ENCODE results near the gene SEPTIN7. TPM values are rescaled to one million over a fixed set of nuclear protein-coding genes. Genes with fewer than 3 reads are reported as not detected.
"Not testable (repeated sequence)": the region's sequence is repeated elsewhere in the genome, so short reads cannot be mapped to it uniquely, and the experiment has no call there.

SEPTIN7 gene
- total RNA-seq (2014; rRNA removed; shearing (Covaris generic)) = 660 and 790 TPM in 2 replicates

- peak; percentile 99 for DNase-seq (ENCODE audit: low spot score)
These were observed at the start of gene SEPTIN7 for GRCh38 chr7:35800718-35801391. TSS of gene SEPTIN7 (plus strand) at chr7:35801057. CDS start at chr7:35801210, 153 bp downstream.

DNA sequence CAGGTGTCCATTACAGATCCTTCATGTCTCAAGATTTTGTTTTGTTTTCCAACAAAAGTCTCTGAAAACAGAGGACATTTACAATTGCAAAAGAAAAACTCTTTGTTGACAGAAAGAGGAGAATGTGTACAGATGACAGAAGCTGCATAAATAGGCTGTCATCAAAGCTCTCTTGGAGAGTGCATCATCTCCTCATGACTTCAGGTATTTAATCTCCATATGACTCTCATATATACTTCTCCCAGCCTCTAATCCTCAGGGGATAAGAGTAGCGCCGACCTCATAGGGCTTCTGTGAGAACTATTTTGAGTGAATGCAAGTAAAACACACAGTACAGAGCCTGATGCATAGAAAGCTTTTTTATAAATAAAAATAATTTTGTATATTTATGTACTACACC is 48.1 kb upstream of the SEPTIN7 start:
- no peak for DNase-seq (ENCODE audit: low spot score)

GRCh38 chr7:35753761-35754603 is 46.9 kb upstream of the SEPTIN7 start:
- DNase-seq (ENCODE audit: low spot score) = no peak

DNA sequence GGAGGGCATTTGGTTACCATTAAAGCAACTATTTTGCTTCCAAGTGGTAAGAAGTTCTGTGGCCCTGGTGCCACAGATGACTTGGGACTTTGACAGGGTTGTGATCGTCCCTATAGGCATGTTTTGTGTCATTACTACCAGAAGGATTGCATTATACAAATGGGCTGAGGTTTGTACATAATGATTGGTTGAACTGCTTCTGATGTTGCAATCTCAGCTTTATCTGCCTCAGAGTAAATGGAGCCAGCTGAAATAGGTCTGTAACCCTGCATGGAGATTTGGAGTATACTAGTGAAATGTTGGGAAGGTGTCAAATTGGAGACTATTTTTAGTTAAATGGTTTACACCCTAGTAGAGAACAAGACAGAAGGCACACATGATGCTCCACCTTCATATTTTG is 46.1 kb upstream of the SEPTIN7 start:
- DNase-seq (ENCODE audit: low spot score) = no peak

DNA sequence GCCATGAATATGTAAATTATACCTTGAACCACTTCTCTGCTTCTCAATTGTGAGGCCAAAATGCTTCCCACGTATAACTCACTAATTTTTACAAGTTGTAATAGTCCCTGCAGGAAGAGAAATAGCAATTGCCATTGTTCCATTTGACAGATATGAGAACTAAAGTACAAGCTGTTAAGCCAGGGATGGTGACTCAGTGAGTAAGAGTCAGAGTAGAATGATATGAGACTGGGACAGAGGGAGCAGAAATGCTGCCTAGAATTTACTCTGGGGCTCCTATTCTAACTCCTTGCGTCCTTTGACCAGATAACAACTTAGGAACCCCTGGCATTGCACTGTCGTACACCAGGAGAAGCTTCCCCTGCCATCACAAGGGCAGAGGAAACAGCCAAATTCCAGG is 45.1 kb upstream of the SEPTIN7 start:
- no peak for DNase-seq (ENCODE audit: low spot score)

GRCh38 chr7:35756453-35756852 is 44.4 kb upstream of the SEPTIN7 start:
- DNase-seq (ENCODE audit: low spot score) = not testable (repeated sequence)

GRCh38 chr7:35757574-35757973 is 43.3 kb upstream of the SEPTIN7 start:
- no peak for DNase-seq (ENCODE audit: low spot score)

DNA sequence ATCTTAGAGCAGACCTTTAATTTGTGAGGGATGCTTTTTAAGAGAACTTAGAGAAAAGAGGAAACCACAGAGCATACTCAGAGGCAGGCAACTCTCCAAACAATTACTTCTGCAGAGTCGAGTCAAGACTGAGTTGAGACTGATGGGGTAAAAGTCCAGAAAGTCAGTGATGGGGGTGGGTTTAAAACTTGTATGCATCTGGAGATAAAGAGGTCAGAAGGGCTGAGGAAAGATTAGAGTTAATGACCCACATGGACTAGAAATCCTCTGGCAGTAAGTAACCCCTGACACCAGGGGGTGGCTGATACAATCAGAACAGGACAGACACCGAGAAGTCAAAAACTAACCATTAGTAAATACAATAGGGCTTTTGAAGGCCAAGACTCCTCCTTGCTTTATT is 42.4 kb upstream of the SEPTIN7 start:
- no peak for DNase-seq (ENCODE audit: low spot score)

- DNase-seq (ENCODE audit: low spot score) = no peak
These were observed 40.6 kb upstream of the SEPTIN7 start for GRCh38 chr7:35760143-35760745.

DNA sequence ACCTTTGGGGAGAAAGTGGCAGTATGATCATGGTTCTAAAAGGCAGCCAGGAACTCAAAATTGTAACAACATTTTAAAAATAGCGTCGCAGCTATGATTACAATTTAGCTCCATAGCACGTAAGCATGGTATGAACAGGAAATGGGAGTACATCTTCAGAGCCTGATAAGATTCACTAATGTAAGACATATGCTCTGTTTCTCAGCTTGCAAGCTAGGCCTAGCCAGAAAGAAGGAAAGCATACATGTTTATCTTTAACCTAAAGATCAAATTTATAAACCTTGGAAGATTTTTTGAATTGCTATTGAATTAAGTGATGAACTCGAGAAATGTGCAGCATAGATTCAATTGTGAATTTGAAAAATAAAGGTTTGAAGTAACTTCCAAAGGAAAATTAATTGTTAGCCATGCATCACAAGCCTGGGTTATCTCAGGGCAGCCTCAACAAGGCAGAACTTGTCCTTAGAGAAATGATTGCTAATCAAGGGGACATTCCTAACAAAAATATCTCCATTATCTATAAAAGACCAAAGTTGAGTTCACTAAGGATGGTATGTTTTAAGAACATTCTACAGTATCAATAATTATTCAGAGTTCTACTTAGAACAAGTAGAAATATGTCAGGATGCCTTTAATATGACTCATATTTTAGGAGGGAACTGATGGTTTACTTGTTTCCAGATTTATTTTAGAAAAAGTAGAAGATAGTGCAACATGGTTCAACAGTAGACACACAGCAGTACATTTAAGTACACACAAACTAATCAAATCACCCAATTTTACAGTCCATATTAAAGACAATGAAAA is 38.8 kb upstream of the SEPTIN7 start:
- no peak for DNase-seq (ENCODE audit: low spot score)

GRCh38 chr7:35762781-35763180 is 38.1 kb upstream of the SEPTIN7 start:
- no peak for DNase-seq (ENCODE audit: low spot score)

- DNase-seq (ENCODE audit: low spot score) = no peak
These were observed 32.5 kb upstream of the SEPTIN7 start for GRCh38 chr7:35768346-35768745.

DNA sequence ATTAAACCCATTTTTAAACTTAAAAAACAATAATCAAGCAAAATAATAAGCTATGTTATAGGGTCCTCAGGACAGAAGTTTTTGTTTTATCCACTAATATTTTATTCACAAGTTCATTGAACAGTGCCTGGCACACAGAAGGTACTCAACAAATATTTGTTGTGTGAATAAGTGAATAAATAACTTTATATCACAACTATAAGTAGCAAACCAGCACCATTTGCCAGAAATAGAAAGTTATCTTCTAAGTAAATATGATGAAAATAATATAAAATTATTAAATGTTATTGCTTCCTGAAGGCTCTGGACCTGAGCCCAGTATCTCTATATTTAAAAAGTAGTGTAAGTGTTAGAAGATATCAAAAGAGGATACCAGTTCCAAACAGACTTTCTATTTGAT is 29.1 kb upstream of the SEPTIN7 start:
- DNase-seq (ENCODE audit: low spot score) = no peak

GRCh38 chr7:35773994-35774393 is 26.9 kb upstream of the SEPTIN7 start:
- DNase-seq (ENCODE audit: low spot score) = no peak

DNA sequence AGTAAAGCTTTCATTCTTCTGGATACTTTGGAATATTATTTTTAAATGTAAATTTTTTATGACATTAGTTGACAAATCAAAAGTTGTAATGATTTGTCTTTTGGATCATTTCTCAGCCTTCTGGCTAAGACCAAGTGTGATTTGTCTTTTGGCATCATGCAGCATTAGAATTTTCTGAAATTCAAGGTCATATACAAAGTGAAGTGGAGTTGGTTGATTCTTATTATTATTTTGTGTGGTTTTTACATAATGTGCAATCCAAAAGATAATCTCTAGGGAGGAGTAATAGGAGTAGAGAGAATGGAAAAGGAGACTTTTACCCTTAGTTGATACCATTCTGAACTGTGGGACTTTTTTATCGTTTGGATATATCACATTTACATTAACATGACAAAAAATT is 24.2 kb upstream of the SEPTIN7 start:
- no peak for DNase-seq (ENCODE audit: low spot score)

GRCh38 chr7:35777121-35777520 is 23.7 kb upstream of the SEPTIN7 start:
- DNase-seq (ENCODE audit: low spot score) = no peak

GRCh38 chr7:35780070-35780469 is 20.8 kb upstream of the SEPTIN7 start:
- DNase-seq (ENCODE audit: low spot score) = no peak

- DNase-seq (ENCODE audit: low spot score) = no peak
These were observed 19.6 kb upstream of the SEPTIN7 start for GRCh38 chr7:35781200-35781701.

DNA sequence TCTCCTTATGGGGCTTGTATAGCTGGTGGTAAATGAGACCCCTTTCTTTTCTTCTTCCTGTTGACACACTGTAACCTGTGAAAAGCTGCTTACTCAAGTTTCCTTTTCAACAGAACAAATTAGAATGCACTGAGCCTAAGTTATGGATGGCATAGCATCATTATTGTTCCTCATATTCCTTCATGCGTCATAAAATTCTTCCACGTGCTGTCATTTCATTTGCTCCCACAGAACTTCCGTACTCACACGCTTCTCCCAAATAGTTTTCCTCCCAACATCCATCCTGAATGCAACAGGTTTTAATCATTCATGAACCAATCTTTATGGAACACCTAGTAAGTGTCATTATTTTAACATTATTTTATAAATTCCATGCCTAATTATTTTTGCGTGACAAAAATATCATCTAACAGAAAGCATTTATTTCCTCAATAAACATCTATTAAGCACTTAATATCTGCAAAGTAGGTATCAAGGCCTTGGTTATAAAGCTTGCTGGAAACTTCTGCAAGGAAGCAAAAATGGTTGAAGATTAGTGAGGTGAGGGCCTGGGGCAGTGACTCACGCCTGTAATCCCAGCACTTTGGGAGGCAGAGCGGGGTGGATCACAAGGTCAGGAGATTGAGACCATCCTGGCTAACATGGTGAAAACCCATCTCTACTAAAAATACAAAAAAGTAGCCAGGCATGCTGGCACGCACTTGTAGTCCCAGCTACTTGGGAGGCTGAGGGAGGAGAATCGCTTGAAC is 18.9 kb upstream of the SEPTIN7 start:
- DNase-seq (ENCODE audit: low spot score) = no peak

- no peak for DNase-seq (ENCODE audit: low spot score)
These were observed 16.5 kb upstream of the SEPTIN7 start for GRCh38 chr7:35784332-35784731.

DNA sequence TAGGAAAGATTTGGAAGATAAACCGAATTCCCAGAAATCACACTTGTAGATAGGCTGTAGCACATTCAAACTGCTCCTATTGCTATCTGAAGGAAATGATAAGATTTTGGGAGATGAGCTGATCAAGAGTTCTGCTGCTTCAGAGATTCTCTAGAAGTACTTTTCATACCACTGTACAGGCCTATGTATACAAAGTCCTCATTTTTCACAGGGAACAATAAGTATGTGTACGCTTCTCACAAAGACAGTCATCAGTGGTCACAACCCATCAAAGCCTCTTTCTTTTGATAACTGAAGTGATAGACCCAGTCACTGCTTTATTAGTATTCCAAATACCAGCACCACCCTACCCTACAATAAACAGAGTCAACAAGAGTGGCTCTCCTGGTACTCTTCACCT is 15.6 kb upstream of the SEPTIN7 start:
- DNase-seq (ENCODE audit: low spot score) = no peak
